ENCODE measurements around the gene HOTAIR. TPM values are rescaled to one million over a fixed set of nuclear protein-coding genes. Genes with fewer than 3 reads are reported as not detected.

The HOTAIR gene
- total RNA-seq, 1 experiment from 2014 or later = 8.4 TPM

GRCh38 chr12:53948650-53949593 is 25.8 kb downstream of the HOTAIR start:
- DNase-seq (ENCODE audit: low spot score) = no peak

DNA sequence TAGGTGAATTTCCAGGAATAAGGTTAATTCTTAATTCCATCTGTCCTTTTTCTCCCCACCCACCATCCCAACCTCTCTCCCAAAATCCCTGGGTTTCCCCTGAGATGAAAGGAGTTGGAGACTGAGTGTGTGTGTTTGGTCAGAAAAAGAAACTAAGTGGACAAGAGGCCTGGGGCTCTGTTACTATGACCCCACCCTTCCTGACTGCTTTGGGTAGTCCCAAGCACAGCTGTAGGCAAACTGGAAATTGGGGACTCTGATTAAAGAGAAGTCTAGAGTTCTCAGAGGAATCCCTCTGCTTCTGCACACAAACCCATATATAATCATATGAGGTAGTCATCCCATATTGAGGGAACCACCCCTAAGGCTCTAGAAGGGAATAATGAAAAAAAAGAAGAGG is 27.0 kb downstream of the HOTAIR start:
- no peak for DNase-seq (ENCODE audit: low spot score)

DNA sequence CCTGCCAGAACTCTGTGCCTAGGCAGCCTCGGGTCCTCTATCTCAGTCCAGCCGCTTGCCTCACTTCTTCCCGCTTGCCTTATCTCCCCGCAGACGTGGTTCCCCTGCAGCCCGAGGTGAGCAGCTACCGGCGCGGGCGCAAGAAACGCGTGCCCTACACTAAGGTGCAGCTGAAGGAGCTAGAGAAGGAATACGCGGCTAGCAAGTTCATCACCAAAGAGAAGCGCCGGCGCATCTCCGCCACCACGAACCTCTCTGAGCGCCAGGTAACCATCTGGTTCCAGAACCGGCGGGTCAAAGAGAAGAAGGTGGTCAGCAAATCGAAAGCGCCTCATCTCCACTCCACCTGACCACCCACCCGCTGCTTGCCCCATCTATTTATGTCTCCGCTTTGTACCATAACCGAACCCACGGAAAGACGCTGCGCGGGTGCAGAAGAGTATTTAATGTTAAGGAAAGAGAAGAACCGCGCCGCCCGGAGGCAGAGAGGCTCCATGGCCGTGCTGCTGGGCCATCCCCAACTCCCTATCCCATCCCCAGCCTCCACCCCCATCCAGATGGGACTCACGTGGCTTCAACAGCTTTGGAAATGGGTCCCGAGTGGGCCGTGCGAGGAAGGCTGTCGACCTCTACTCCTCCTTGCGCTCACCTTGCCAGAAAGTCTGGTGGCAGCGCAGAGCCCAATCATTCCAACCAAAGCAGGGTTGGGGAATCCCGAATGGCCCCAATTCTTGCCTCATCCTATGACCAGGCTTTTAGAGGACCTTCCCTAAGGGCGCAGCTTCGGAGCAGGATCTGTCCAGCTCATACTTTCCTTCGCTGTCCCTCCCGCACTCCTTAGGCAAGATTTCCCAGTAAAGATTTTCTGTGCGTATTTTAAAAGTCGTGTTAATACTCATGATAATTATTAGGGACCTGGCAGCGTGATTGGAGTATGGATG is 29.6 kb downstream of the HOTAIR start:
- no peak for DNase-seq (ENCODE audit: low spot score)

DNA sequence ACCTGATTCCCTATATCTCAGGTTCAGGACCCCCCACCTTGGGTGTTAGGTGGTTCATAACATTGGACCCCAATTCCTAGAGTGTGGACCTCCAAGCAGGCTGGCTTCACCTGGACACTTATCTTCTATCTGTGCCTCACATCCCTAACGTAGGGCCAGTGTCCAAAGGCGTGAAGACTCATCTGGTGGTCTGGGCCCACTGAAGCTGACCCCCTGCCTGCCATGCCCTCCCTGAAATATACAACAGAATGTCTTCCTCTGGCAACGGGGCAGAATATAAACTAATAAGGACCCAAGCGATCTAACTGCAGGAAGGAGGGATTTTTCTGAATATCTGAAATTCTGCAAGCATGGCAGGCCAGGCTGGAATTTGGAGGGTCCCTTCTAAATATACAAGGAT is 30.5 kb downstream of the HOTAIR start:
- no peak for DNase-seq (ENCODE audit: low spot score)

DNA sequence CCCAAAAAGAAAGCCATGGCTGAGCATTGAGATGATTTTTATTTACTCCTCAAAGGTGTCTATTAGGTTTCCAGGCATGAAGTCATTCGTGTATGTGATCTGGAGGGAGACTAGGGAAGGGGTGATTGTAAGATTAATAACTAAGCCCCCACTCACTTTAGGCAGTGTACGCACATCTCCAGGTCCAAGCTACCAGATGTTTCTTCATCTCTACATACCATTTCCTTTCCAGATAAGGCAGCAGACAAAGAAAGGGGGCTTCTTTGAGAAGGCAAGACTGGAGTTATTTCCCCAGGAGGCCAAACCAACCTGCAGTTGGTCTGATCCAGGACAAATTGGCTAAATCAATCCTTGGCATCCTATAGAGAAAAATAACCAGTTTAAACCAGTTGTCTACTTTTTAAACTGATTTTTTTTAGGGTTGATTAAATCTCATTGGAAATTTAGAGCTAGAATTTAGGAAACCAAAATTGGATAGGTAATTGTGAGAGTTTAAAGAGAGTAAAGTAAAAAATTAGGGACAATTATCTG is 32.2 kb downstream of the HOTAIR start:
- no peak for DNase-seq (ENCODE audit: low spot score)

- DNase-seq (ENCODE audit: low spot score) = no peak
Observed at GRCh38 chr12:53941750-53942149, 33.0 kb downstream of the HOTAIR start.

DNA sequence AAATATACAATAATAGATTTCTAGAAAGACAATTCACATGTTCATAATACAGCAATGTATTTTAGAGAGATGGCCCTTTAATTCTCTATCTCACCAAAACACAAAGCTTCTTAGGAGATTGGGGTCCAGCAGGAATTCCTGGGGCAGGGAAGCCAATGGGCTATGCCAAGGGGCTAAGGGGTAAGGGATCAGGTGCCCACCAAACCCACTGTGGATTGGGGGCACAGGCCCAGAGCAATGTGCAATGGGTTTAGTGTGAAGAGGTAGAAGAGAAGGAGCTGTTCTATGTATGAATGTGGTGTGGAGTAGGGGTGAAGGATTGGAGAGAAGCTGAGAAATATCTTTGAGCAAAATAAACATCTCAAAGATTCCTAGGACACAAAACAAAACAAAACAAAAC is 33.6 kb downstream of the HOTAIR start:
- DNase-seq (ENCODE audit: low spot score) = no peak

- no peak for DNase-seq (ENCODE audit: low spot score)
Observed at GRCh38 chr12:53940443-53941014, 34.2 kb downstream of the HOTAIR start.

- DNase-seq (ENCODE audit: low spot score) = no peak
Observed at GRCh38 chr12:53939141-53940108, 35.3 kb downstream of the HOTAIR start.

- peak; percentile 97 for DNase-seq (ENCODE audit: low spot score)
Observed at GRCh38 chr12:53938326-53939140, 36.2 kb downstream of the HOTAIR start, which contains the start of gene HOXC13. Gene HOXC13, plus strand, starts transcription at chr12:53938831. Its CDS starts 76 bp downstream, at chr12:53938907.

GRCh38 chr12:53937596-53938325 is 37.0 kb downstream of the HOTAIR start:
- no peak for DNase-seq (ENCODE audit: low spot score)

DNA sequence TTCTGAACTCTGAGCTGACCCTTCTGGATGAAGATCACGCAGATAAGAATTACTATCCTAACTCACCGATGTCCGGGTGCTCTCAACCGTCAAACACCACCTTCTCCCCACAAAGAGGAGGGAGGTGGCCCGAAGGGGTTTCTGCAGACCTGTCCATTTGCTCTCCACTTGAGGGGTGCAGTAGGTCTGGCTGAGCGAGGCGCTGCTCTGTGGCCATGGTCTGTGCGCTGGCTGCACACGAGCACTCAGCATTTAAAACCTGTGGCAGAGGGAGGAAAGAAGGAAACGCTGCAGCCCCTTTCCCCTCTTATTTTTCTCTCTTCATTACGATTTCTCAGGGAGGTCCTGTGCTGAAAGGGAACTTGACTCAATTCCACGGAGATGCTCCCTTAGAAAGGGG is 37.7 kb downstream of the HOTAIR start:
- DNase-seq (ENCODE audit: low spot score) = no peak

- no peak for DNase-seq (ENCODE audit: low spot score)
Observed at GRCh38 chr12:53935383-53936341, 39.1 kb downstream of the HOTAIR start.

GRCh38 chr12:53932915-53933314 is 41.8 kb downstream of the HOTAIR start:
- DNase-seq (ENCODE audit: low spot score) = no peak

- no peak for DNase-seq (ENCODE audit: low spot score)
Observed at GRCh38 chr12:53931844-53932581, 42.7 kb downstream of the HOTAIR start.

- DNase-seq (ENCODE audit: low spot score) = no peak
Observed at GRCh38 chr12:53930591-53931255, 44.0 kb downstream of the HOTAIR start.

Data from A172 (cell line).